Amniotic stem cell (primary cell): ENCODE results near the gene ZC3H11A.

Experiments used
- DNase-seq: peaks from one replicate; lab custom pipeline; 2025; lab: John Stamatoyannopoulos, UW

ZC3H11A gene

DNA sequence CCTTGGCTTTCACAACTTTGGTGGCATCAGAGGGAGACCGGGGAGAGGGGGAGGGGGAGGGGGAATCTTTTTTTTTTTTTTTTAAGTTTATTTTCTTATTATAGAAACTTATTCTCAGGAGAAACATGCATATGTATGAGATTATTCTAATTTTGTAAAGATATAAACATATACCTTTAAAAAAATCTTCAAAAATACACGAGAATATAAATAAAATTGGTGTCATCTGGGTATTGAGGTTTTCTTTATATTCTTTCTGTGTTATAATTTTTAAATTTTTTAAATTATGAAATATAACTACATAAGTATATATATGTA, 47.1 kb downstream of the ZC3H11A start:
- DNase-seq, result no peak

DNA sequence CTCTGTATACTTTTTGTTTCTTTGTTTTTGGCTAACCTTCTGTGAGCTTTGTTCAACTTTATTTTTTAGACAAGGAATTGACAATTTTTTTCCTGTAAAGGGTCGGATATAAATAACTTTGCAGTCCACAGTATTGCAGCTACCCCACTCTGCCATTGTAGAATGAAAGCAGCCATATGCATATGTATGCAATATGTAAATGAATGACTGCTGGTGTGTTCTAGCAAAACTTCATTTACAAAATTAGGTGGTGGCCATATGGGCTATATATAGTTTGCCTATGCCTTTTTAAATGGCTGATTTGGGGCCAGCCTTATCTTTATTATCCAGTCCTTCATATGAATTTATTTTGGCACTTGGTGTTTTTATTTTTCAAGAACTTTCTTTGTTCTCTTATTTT, 48.0 kb downstream of the ZC3H11A start:
- no peak for DNase-seq
